HCT116 (cell line): ENCODE measurements around the gene ABCA9. TPM values are rescaled to one million over a fixed set of nuclear protein-coding genes. Genes with fewer than 3 reads are reported as not detected.

Experiments used
- ATAC-seq: fragments of 200-7000 bp; cut with Tn5 transposase; 2 replicates; pipeline ENCODE4 v1.9.1; 2020; ENCODE audit warnings: mild to moderate bottlenecking, moderate library complexity
- BruUV-seq: library from RNA; stranded (reverse); fragments of 400-500 nt; replicated peaks from 2 replicates; lab custom pipeline; 2021; lab: Mats Ljungman, UMichigan
- CTCF ChIA-PET: fragments of 300-600 bp; sonication (Branson Sonifier 250); formaldehyde crosslinking; loops from one replicate; lab custom pipeline; 2021; ENCODE audit warnings: antibody characterized with exemption; lab: Charles Lee
- POLR2A ChIA-PET: fragments of 300-600, 350-600 bp; sonication (Branson Sonifier 250); formaldehyde crosslinking; loops from one replicate; lab custom pipeline; 2021; ENCODE audit warnings: antibody characterized with exemption; lab: Charles Lee
- RAD21 ChIA-PET, 2 experiments: fragments of 300-600 bp; sonication (Branson Sonifier 250); formaldehyde crosslinking; loops; one replicate each; lab custom pipeline; 2023; ENCODE audit warnings: low total read pairs in 2 of 2; ENCODE audit not compliant: uncharacterized antibody in 2 of 2, unreplicated experiment in 2 of 2, low non-redundant PET in 1 of 2; lab: Charles Lee
- DNase-seq: peaks from one replicate; pipeline ENCODE4 v3.0.0-alpha.2; 2010; ENCODE audit warnings: low read depth, low spot score
- H2AFZ ChIP-seq: fragments of 200-600 bp; shearing (Covaris generic), sonication (generic); 2 replicates; pipeline ENCODE4 v1.6.1; 2017; ENCODE audit warnings: low read depth, mixed run types, mixed read lengths, antibody characterized with exemption, low read length; ENCODE audit not compliant: poor library complexity, severe bottlenecking
- H3K27ac ChIP-seq: 2 replicates; pipeline ENCODE4 v1.5.1; 2012; ENCODE audit warnings: low read depth, low read length
- H3K27me3 ChIP-seq: fragments of 200-600 bp; sonication (generic); 2 replicates; pipeline ENCODE4 v1.6.1; 2016; ENCODE audit warnings: mixed run types, low read length, mixed read lengths; ENCODE audit not compliant: insufficient read depth
- H3K36me3 ChIP-seq, 2 experiments: fragments of 200-500 bp in 1 of 2; fragments of 200-600 bp in 1 of 2; sonication (Bioruptor generic) in 1 of 2; sonication (generic) in 1 of 2; 2 replicates each; pipeline versions ENCODE4 v1.5.1 to v1.6.1; 2014 to 2016; ENCODE audit warnings: low read length in 2 of 2, inconsistent platforms in 1 of 2, mixed read lengths in 1 of 2, mixed run types in 1 of 2; ENCODE audit not compliant: insufficient read depth in 2 of 2, control insufficient read depth in 1 of 2
- H3K4me1 ChIP-seq, 2 experiments: fragments of 200-600 bp in 1 of 2; sonication (generic) in 1 of 2; 2 replicates each; pipeline versions ENCODE4 v1.5.1 to v1.6.1; 2012 to 2017; ENCODE audit warnings: low read length in 2 of 2, inconsistent platforms in 1 of 2, mild to moderate bottlenecking in 1 of 2, mixed read lengths in 1 of 2, mixed run types in 1 of 2, moderate library complexity in 1 of 2; ENCODE audit not compliant: insufficient read depth in 2 of 2, control insufficient read depth in 1 of 2
- H3K4me2 ChIP-seq: fragments of 200-600 bp; sonication (generic); 2 replicates; pipeline ENCODE4 v1.6.1; 2017; ENCODE audit warnings: mixed run types, low read length, mixed read lengths
- H3K4me3 ChIP-seq, 2 experiments: fragments of 200-600 bp in 1 of 2; sonication (generic) in 1 of 2; replicated peaks in 1 of 2; 2 replicates each; pipeline ENCODE4 v1.5.1; 2011 to 2016; ENCODE audit warnings: low read length in 2 of 2, control low read depth in 1 of 2, low read depth in 1 of 2, mild to moderate bottlenecking in 1 of 2, mixed read lengths in 1 of 2, mixed run types in 1 of 2
- H3K79me2 ChIP-seq: fragments of 200-600 bp; sonication (generic); 2 replicates; pipeline ENCODE4 v1.6.1; 2017; ENCODE audit warnings: mild to moderate bottlenecking, mixed run types, low read length, moderate library complexity, mixed read lengths; ENCODE audit not compliant: insufficient read depth
- H3K9ac ChIP-seq: fragments of 200-600 bp; sonication (generic); 2 replicates; pipeline ENCODE4 v1.6.1; 2016; ENCODE audit warnings: low read length, mixed read lengths
- H3K9me2 ChIP-seq: fragments of 200-600 bp; sonication (generic), shearing (Covaris generic); 2 replicates; pipeline ENCODE4 v1.6.1; 2017; ENCODE audit warnings: mixed run types, mild to moderate bottlenecking, moderate library complexity; ENCODE audit not compliant: insufficient read depth
- H3K9me3 ChIP-seq, 2 experiments: fragments of 200-500 bp in 1 of 2; fragments of 200-600 bp in 1 of 2; sonication (Bioruptor generic) in 1 of 2; sonication (generic) in 1 of 2; 2 replicates each; pipeline ENCODE4 v1.6.1; 2014 to 2017; ENCODE audit warnings: low read length in 2 of 2, mixed read lengths in 2 of 2, inconsistent platforms in 1 of 2, low read depth in 1 of 2, mild to moderate bottlenecking in 1 of 2, mixed run types in 1 of 2, moderate library complexity in 1 of 2; ENCODE audit not compliant: control insufficient read depth in 1 of 2, insufficient read depth in 1 of 2
- H4K20me1 ChIP-seq: fragments of 200-600 bp; sonication (generic), shearing (Covaris generic); 2 replicates; pipeline ENCODE4 v1.6.1; 2017; ENCODE audit warnings: mixed run types, mild to moderate bottlenecking, moderate library complexity; ENCODE audit not compliant: insufficient read depth
- CBX3 ChIP-seq: IDR thresholded peaks from 2 replicates; pipeline ENCODE4 v1.6.1; 2012; ENCODE audit warnings: low read depth
- CEBPB ChIP-seq: IDR thresholded peaks from 2 replicates; pipeline ENCODE4 v1.6.1; 2012; ENCODE audit warnings: low read depth
- EGR1 ChIP-seq: IDR thresholded peaks from 2 replicates; pipeline ENCODE4 v1.6.1; 2012; ENCODE audit warnings: low read depth
- ELF1 ChIP-seq: IDR thresholded peaks from 2 replicates; pipeline ENCODE4 v1.6.1; 2012; ENCODE audit warnings: low read depth, borderline replicate concordance
- EZH2 ChIP-seq: fragments of 200-600 bp; sonication (generic); IDR thresholded peaks from 2 replicates; pipeline ENCODE4 v1.6.1; 2017; ENCODE audit warnings: antibody characterized with exemption, mixed run types
- JUND ChIP-seq: IDR thresholded peaks from 2 replicates; pipeline ENCODE4 v1.6.1; 2012
- POLR2AphosphoS5 ChIP-seq: IDR thresholded peaks from 2 replicates; pipeline ENCODE4 v1.6.1; 2011; ENCODE audit warnings: mild to moderate bottlenecking, low read depth, low read length, moderate library complexity
- RAD21 ChIP-seq: IDR thresholded peaks from 2 replicates; pipeline ENCODE4 v1.6.1; 2012; ENCODE audit warnings: low read depth, mild to moderate bottlenecking
- SRF ChIP-seq: IDR thresholded peaks from 2 replicates; pipeline ENCODE4 v1.6.1; 2012; ENCODE audit warnings: low read depth
- TCF7L2 ChIP-seq: IDR thresholded peaks from 2 replicates; pipeline ENCODE4 v1.7.0; 2011; ENCODE audit warnings: borderline replicate concordance, inconsistent platforms; ENCODE audit not compliant: insufficient read depth, insufficient read length; ENCODE audit errors: extremely low read depth
- YY1 ChIP-seq: IDR thresholded peaks from 2 replicates; pipeline ENCODE4 v1.6.1; 2011; ENCODE audit warnings: low read length, low read depth, moderate library complexity, mild to moderate bottlenecking; ENCODE audit not compliant: insufficient replicate concordance; ENCODE audit errors: extremely low read depth
- ZFX ChIP-seq: fragments of 450-650 bp; IDR thresholded peaks from 2 replicates; pipeline ENCODE4 v1.6.1; 2017
- intact Hi-C: fragments of 100-400 bp; cut with micrococcal nuclease; formaldehyde crosslinking; loops from 2 replicates; pipeline ENCODE4 v1.10.0; 2022
- total RNA-seq: library from RNA; stranded (reverse); gene quantifications from one replicate; pipeline ENCODE4 v1.2.1, GENCODE V29; 2021; ENCODE audit not compliant: unreplicated experiment
- TF ChIP-seq, protein P1 (sequence below): IDR thresholded peaks from 2 replicates; pipeline ENCODE4 v1.6.1; 2012
- TF ChIP-seq, protein P2 (sequence below): IDR thresholded peaks from 2 replicates; pipeline ENCODE4 v1.6.1; 2011; ENCODE audit warnings: mild to moderate bottlenecking, low read length, moderate library complexity; ENCODE audit not compliant: insufficient replicate concordance; ENCODE audit errors: extremely low read depth
- TF ChIP-seq, protein P3 (sequence below): IDR thresholded peaks from 2 replicates; pipeline ENCODE4 v1.6.1; 2012

Gene ABCA9
- total RNA-seq, 1 experiment from 2014 or later = not detected

DNA sequence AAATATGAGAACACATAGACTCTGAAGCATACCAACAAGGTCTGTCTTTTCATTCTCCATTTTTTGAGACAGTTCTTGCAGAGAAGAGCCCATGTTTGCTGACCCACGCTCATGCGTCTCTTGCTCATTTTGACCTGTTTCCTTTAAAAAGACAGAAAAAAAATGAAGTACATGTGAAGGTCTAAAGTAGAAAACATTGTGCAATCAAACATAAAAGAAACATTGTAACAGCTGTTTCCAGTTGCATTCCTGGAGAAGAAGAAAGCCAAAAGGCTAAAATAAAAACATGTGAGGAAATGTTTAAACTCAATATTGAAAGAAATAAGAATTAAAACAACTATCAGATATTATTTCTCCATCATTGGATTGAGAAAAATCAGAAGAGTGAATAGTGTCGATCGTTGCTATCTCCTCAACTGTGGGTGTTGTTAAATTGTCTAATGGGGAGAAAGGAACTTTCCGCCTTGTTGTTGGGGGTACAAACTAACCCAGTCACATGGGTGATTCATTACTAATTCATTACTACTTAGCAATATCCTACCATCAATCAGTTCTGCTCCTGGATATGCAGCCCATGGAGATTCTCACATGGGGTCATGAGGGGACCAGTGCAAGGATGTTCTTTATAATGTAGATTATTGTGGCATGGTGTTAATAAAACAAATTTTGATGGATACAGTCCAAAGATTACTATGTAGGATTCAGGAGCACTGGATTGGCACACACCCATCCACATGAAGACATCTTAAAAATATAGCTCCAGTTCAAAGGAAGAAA is 9.5 kb downstream of the ABCA9 start:
- no TSS peak for BruUV-seq
- POLR2A ChIA-PET = no interaction called here
- CTCF ChIA-PET = no interaction called here

More for the DNA sequence above, 9.5 kb downstream of the ABCA9 start:
- intact Hi-C loops = no loop called here
- RAD21 ChIA-PET = no interaction called here
- Histone ChIP-seq H3K4me1 (peaks cover 0 to 11% of the 10 kb centered on the region in 2 experiments; a peak in 2 of 4 replicates), H3K4me2 (no peak overlapping the region), H3K79me2 (no peaks in the 10 kb centered on the region), H2AFZ (no peak overlapping the region), H3K27me3 (no peaks in the 10 kb centered on the region), H3K27ac (no peak overlapping the region), H3K9ac (no peak overlapping the region), H3K9me2 (no peaks in the 10 kb centered on the region), H4K20me1 (no peaks in the 10 kb centered on the region), H3K4me3 (no peak overlapping the region), H3K9me3 (no peaks in the 10 kb centered on the region), H3K36me3 (no peaks in the 10 kb centered on the region)
- ATAC-seq (no peak), DNase-seq (no peak)
- TF ChIP-seq ELF1 = no peak
- no peak for TF ChIP-seq POLR2AphosphoS5
- no peak for TF ChIP-seq ZFX
- TF ChIP-seq EGR1 = no peak
- TF ChIP-seq, protein P1, sequence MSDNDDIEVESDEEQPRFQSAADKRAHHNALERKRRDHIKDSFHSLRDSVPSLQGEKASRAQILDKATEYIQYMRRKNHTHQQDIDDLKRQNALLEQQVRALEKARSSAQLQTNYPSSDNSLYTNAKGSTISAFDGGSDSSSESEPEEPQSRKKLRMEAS = no peak
- no peak for TF ChIP-seq RAD21
- TF ChIP-seq JUND = no peak
- no peak for TF ChIP-seq YY1
- TF ChIP-seq, protein P2, sequence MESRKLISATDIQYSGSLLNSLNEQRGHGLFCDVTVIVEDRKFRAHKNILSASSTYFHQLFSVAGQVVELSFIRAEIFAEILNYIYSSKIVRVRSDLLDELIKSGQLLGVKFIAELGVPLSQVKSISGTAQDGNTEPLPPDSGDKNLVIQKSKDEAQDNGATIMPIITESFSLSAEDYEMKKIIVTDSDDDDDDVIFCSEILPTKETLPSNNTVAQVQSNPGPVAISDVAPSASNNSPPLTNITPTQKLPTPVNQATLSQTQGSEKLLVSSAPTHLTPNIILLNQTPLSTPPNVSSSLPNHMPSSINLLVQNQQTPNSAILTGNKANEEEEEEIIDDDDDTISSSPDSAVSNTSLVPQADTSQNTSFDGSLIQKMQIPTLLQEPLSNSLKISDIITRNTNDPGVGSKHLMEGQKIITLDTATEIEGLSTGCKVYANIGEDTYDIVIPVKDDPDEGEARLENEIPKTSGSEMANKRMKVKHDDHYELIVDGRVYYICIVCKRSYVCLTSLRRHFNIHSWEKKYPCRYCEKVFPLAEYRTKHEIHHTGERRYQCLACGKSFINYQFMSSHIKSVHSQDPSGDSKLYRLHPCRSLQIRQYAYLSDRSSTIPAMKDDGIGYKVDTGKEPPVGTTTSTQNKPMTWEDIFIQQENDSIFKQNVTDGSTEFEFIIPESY = no peak
- TF ChIP-seq SRF = no peak
- TF ChIP-seq, protein P3, sequence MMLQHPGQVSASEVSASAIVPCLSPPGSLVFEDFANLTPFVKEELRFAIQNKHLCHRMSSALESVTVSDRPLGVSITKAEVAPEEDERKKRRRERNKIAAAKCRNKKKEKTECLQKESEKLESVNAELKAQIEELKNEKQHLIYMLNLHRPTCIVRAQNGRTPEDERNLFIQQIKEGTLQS = no peak
- TF ChIP-seq CBX3 = no peak
- no peak for TF ChIP-seq CEBPB
- no peak for TF ChIP-seq EZH2
- no peak for TF ChIP-seq TCF7L2
